NCI-H510A treated with DMSO at 0.1 percent for 48 hours (cell line): Measurements from ENCODE around the gene ARSD.
"Not testable (repeated sequence)": the region's sequence is repeated elsewhere in the genome, so short reads cannot be mapped to it uniquely, and the experiment has no call there.

Experiments
- DNase-seq: peaks from one replicate; lab custom pipeline; 2025; lab: John Stamatoyannopoulos, UW

The ARSD gene

GRCh38 chrX:2892816-2893215, 36.3 kb downstream of the ARSD start:
- no peak for DNase-seq

DNA sequence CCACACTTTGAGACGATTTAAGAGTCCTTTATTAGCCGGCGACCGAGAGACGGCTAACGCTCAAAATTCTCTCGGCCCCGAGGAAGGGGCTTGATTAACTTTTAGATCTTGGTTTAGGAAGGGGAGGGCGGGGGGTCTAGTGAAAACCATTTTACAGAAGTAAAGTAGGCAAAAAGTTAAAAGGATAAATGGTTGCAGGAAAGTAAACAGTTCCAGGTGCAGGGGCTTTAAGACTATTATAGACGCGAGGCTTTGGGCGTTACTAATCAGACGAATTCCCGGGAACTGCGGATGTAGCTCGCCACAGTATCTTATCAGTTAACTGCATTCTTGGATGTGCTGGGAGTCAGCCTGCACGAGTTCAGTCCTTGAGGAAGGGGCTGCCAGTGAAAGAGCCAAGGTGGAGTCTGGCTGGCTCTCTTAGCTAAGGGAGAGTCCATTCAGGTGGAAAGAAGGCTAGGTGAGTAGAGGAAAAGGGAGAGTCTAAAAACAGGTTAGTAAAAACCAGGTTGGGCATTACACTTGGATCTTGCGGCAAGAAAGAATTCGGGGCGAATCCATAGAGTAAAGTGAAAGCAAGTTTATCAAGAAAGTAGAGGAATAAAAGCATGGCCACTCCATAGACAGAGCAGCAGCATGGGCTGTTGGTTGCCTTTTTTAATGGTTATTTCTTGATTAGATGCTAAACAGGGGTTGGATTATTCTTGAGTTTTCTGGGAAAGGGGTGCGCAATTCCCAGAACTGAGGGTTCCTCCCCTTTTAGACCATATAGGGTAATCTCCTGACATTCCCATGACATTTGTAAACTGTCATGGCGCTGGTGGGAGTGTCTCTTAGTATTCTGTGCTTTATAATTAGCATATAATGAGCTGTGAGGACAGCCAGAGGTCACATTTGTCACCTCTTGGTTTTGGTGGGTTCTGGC, 38.3 kb downstream of the ARSD start:
- not testable (repeated sequence) for DNase-seq

DNA sequence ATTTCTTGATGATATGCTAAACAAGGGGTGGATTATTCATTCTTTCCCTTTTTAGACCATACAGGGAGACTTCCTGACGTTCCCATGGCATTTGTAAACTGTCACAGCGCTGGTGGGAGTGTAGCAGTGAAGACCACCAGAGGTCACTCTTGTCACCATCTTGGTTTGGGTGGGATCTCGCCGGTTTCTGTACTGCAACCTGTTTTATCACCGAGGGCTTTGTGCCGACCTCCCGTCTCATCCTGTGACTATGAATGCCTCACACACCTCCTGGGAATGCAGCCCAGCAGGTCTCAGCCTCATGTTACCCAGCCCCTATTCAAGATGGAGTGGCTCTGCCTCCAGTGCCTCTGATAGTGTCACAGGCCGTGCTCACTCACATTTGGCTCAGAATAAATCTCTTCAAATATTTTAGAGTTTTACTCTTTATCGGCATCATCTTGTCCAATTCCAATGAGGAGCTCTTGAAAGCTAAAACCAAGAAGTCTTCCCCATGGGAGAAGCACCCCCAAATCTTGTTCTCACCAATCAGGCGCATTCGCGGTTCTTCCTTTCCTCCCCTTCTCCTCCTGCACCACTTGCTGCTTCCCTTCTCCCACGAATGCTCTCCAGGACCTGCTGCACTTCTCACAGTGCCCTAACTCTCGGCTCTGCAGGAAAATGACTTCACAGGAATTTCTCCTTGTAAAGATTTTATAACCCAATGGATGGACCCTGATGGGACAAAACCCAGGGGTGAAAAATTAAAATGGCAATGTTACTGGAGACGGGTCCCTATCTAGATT, 39.2 kb downstream of the ARSD start:
- not testable (repeated sequence) for DNase-seq

GRCh38 chrX:2889045-2889605, 40.0 kb downstream of the ARSD start:
- DNase-seq = no peak

DNA sequence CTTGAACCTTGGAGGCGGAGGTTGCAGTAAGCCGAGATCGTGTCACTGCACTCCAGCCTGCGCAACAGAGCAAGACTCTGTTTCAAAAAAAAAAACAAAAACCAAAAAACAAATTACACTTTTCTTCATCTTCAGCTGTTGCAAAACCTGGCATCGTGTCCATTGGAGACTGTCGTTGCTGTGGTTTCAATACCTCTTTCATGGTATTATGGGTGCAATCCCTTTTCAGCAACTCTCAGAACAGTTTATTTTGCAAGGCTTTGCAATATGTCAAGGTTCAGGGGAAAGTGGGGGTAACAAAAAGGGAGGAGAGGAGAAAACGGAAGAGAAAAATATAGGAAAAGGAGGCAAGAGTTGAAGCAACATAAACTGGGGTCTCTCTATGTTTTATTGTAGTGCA, 40.8 kb downstream of the ARSD start:
- no peak for DNase-seq

DNA sequence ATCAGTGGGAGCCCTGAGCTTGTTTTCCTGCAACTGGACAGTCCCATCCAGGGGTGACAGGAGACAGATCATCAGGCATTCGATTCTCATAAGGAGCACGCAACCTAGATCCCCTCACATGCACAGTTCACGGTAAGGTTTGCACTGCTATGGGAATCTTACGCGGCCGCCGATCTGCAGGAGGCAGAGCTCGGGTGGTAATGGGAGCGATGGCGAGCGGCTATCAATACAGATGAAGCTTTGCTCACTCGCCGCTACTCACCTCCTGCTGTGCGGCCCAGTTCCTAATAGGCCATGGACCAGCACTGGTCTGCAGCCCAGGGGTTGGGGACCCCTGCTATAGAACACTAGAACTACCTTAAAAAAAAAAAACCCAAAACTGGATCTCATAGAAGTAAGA, 45.4 kb downstream of the ARSD start:
- no peak for DNase-seq

- no peak for DNase-seq
These were observed 49.5 kb downstream of the ARSD start for GRCh38 chrX:2879670-2880069.

GRCh38 chrX:2878563-2878962, 50.6 kb downstream of the ARSD start:
- DNase-seq = no peak

DNA sequence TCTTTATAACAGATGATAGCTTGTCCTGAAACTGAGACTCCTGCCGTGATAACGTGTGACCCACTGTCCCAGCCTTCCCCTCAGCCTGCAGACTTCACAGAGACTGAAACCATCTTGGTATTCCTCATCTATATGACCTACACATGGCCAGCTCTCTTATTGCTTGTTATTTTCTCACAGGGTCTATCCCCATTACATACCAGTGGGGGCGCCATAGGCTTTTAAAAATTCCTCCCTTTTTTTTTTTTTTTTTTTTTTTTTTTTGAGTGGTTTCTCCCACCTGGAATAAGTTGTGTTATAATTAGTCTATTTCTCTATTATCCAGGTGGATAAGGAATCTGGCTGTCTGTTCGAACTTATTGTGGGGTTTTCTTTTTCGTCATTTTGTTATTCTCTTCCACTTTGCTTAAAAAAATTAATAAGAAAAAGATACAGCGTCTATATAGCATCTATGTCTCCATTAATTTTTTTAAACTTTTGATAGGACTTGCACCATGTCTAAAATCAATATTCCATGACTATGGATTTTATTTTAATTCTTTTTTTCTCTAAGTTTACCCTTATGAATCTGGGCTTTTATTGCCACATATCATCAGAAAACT, 53.2 kb downstream of the ARSD start:
- DNase-seq = no peak

GRCh38 chrX:2875136-2875481, 54.0 kb downstream of the ARSD start:
- DNase-seq = no peak

GRCh38 chrX:2874222-2875135, 54.7 kb downstream of the ARSD start:
- no peak for DNase-seq

DNA sequence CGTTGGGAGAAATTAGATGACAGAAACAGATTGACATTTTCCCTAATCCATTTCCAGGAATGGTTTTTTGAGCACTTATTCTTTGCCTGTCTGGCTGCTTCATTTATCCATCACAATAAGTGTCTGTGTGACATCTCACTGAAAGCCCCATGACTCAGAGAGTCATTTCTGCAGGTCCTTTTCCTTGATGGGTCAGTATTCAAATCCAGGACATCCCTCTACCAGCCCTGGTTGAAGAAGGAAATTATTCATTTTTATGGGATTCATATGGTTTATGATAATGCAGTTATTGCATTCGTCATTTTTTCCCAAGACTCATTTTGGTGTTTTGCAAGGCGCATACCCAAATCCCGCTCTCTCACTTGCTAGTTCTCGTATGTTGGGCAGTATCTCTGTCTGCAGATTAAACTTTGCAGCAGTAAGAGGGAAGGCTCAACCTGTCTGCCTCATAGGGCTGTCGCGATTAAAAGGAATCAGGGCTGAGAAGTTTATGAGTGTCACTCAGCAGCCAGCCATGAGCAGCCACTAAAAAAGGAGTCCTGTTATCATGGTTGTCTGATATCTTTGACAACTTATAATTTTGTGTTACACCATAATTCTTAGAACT, 56.4 kb downstream of the ARSD start:
- no peak for DNase-seq

DNA sequence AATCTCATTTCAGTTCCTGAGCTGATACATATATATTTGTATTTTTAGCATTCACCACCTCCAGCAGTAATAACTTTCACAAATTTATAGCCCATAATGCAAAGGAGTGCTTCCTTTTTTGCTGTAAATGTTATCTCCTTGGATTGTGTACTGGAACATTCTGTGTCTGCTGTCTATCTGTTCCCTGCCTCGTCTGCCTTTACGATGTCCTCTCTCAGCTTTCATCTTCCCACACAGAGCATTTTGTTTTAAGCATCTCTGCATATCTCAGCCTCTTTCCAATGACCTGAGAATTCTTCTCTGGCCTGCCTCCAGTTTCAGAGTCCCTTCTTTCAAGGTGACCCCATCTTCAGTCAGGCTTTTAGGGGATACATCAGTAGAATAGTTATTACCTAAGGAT, 57.3 kb downstream of the ARSD start:
- no peak for DNase-seq

DNA sequence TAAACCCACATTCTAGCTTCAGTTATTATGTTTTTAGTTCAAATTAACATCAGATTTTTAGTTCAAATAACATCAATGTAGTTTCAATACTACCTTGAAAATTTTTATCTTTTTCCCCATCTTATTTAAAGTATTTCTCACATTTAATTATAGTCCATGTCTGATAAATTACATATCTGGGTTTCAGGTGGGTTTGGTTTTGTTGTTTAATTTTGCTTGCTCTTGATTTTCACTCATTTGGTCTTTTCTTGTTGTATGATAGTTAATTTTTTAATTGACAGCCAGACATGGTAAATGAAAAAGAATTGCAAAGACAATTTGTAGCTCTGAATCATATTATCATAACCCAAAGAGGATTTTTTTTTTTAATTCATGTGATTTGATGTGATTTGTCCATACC, 58.5 kb downstream of the ARSD start:
- no peak for DNase-seq

- DNase-seq = no peak
These were observed 61.9 kb downstream of the ARSD start for GRCh38 chrX:2867206-2867605.

- no peak for DNase-seq
These were observed 65.5 kb downstream of the ARSD start for GRCh38 chrX:2863646-2864045.

DNA sequence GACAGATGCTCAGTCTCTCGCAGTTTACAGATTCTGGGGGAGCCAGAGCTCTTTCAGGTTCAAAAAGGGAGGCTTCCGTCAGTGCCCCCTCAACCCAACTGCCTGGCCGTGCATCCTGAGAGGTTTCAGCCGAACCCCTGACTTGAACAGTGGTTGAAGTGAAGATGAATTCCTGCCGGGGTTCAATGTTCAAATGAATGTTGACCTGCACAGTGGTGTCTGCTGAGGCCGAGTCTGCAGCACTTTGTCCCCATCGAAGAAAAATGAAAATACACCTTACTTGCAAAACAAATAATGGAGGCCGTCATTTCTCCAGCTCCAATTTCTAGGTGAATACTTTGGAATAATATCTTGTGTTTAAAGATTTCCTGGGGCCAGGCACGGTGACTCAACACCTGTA, 66.7 kb downstream of the ARSD start:
- no peak for DNase-seq

- no peak for DNase-seq
These were observed 69.8 kb downstream of the ARSD start for GRCh38 chrX:2859197-2859797.

DNA sequence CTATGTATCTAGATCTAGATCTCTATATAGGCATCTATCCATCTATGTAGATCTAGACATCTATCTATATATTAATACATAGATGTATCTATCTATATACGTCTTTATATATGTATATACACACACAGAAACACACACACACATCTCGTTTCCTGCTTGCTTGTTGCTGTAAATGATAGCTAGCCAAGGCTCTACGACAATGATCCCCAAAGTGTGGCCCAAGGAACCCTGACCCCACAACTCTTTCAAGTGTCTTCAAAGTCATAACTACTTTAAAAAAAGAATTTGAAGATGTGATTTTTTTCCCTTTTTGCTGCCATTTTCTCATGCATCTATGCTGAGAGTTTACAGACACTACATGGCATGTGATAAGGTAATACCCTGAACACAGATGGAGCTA, 71.6 kb downstream of the ARSD start:
- DNase-seq = no peak

DNA sequence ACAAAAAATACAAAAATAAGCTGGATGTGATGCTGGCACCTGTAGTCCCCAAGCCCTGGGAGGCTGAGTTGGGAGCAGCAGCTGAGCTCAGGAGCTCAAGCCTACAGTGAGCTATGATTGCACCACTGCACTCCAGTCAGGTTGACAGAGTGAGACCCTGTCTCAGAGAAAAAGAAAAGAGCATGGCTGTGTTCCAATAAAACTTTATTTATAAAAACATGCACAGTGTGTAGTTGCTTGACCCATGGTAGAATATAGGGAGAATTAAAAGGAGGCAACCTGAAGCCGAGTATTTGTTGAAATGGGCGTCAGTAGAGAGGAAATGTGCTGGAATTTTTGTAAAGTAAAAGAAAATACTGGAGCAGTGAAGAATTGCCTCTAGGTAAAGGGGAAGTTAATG, 73.4 kb downstream of the ARSD start:
- no peak for DNase-seq

- no peak for DNase-seq
These were observed 74.2 kb downstream of the ARSD start for GRCh38 chrX:2854918-2855317.
